Activated naive CD4-positive, alpha-beta T cell treated with anti-CD3 and anti-CD28 coated beads, Interleukin-2, amount 50 U/mL, for 16 hours (primary cell): ENCODE results near the gene RNU6-1.

Experiments used
- DNase-seq: peaks from one replicate; pipeline ENCODE4 v3.0.0-alpha.2; 2020

The RNU6-1 gene

GRCh38 chr15:67796196-67797127 lies 43.4 kb downstream of the RNU6-1 start:
- DNase-seq: no peak

DNA sequence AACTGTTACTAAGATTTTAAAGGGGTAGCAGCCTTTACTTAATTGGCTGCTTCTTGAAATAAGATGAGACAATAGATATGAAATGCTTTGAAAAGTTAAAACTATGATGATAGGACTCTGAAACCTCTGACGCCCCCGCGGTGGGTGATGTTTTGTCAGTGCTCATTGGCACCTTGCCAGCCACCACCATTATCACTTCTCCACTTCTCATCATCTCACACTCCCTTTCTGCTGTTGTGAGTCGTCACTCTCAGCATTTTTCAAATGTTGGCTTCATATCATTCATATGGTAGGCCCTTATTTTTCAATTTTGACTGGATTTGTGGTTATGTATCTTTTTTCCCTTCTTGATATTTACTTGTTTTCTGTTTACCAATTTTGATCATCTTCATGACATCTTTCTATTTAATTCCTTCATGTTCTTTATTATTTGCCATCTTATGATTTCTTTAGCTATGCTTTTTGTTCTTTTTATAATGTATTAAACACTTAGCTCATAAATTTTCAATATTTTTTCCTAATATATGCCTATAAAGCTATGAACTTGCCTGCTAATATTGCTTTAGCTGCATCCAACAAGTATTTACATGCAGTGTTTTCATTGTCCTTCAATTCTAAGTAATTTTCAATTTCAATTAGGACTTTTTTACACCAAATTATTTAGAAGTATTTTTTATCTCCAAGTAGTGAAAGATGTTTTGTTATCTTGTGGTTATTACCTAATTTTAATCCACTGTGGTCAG lies 44.8 kb downstream of the RNU6-1 start:
- peak; percentile 60 for DNase-seq

- no peak for DNase-seq
These were observed 47.4 kb downstream of the RNU6-1 start for GRCh38 chr15:67792250-67792942.

DNA sequence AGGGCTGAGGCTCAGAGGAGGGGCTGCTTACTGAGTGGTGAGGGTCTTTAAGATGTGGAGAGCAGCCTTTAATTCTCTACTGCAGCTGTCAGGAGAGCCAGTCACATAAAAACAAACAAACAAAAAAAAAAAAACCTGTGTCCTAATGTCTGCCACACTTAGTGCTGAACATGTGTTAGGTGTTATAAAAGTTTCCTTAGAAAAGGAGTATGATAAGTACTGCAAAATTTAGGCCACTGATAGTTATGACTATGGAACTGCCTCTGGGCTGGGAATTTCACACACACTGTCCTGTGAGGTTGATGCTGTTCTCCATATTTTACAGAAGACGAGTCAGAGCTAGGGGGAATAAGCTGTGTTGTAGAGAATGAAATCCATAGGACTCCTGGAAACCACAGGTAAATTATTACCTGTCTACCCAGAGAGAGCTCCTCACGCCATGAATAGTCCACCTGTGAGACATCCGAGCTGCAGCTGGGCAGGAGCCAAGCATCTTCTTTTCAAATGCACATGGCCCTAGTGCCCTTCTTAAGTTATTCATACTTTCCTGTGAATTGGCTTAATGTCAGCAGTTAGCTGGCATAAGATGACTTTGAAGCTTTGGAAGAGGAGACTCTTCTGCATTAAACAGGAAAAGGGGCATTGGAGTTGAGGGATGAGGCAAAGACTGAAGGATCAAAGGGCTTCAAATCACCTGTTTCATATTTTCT lies 49.1 kb downstream of the RNU6-1 start:
- no peak for DNase-seq
